SK-N-MC (cell line): ENCODE results near the gene USH2A.

Source experiments
- EZH2 ChIP-seq: fragments of 200-600 bp; sonication (generic); IDR thresholded peaks from one replicate; pipeline ENCODE4 v1.6.1; 2017; ENCODE audit warnings: antibody characterized with exemption
- FOXP2 ChIP-seq: optimal IDR thresholded peaks from 2 replicates; pipeline ENCODE3; 2011; ENCODE audit warnings: mild to moderate bottlenecking, moderate library complexity; ENCODE audit not compliant: insufficient read depth; ENCODE audit errors: extremely low read length, control extremely low read depth
- POLR2AphosphoS5 ChIP-seq: IDR thresholded peaks from 2 replicates; pipeline ENCODE4 v1.6.1; 2012; ENCODE audit warnings: mild to moderate bottlenecking, low read depth, low read length, borderline replicate concordance

GRCh38 chr1:216073793-216074595 is 349.3 kb downstream of the USH2A start:
- TF ChIP-seq POLR2AphosphoS5, result no peak
- no peak for TF ChIP-seq EZH2
- no peak for TF ChIP-seq FOXP2
